Esophagus mucosa (tissue), 1 donor: ENCODE data around the gene PRKG1. TPM values are rescaled to one million over a fixed set of nuclear protein-coding genes. Genes with fewer than 3 reads are reported as not detected.
"Not testable (repeated sequence)": the region's sequence is repeated elsewhere in the genome, so short reads cannot be mapped to it uniquely, and the experiment has no call there.

Source experiments
- ATAC-seq: fragments of 200-7000 bp; cut with Tn5 transposase; one replicate; pipeline ENCODE4 v1.9.1; 2020
- total RNA-seq: library from RNA; stranded (reverse); gene quantifications from one replicate; pipeline ENCODE4 v1.2.4, GENCODE V29; 2023
- donor health status: DM: yes; HTN: yes; CAD: no.

The PRKG1 gene
- total RNA-seq, 1 donor from 2014 or later, result 0.80 TPM

DNA sequence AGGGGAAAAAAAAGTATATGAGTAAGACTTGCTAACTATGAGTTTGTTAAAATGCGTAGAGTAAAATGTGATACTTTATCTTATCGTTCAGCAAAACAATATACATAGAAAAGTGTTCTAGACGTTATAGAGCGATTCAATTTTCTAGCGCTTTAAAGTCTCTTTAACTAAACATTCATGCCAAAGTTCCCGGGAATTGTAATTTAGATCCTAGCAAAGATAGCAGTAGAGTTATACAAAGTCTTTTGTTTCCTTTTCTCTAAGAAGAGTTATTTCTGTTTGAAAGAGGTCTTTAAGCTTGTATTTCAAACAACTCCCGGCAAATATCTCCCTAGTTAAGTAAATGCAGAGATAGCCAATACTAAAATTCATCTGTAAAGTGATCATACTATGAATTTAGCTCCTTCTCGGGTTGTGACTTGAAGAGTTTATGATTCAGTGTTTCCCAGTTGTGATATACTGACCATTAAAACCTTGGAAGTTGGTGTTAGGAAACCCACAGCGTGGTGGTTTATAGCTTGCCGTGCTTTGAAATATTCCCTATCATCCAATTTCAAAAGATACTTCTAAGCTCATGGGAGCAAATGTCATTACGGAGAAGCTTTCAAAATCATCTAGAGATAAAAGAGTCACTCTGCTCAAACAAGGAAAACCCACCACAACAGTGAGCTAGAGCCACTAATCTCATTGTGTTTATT lies 453.4 kb downstream of the PRKG1 start:
- ATAC-seq, result no peak

DNA sequence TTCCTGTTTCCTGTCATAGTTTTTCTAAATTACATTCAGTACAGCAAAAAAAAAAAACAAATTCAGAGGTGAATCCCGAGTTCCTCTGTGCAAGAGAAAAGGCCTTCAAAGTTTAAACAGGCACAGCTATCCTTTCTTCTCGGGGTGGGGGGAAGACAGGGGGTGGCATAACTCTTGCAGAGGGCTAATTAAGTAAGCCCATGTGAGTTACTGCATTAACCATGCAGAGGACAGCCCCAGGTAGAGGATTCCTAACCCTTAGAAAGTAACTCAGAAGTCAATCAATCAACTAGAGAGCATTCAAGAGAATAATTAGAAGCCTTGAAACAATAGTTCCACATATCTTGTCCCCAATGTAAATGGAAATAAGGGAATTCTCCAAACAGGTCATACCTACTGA lies 454.2 kb downstream of the PRKG1 start:
- ATAC-seq, result no peak

DNA sequence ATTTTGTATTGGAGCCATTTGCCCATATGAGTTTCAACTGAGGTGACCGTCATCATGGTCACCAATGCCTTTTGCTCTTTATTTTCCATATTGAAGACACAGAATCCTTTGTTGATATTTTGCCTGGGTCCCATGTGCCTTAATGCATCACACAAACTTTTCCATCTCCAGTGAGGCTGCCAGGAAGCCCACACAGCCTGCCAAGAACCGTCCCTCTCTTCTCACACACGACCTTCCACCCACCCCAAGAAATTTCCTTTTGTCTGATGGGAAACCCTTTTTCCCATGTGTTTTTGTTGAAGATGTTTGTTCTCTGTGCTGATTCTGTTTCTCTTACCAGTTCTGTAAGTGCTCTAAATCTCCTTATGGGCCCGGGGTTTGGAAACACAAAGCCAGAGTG lies 456.3 kb downstream of the PRKG1 start:
- no peak for ATAC-seq

DNA sequence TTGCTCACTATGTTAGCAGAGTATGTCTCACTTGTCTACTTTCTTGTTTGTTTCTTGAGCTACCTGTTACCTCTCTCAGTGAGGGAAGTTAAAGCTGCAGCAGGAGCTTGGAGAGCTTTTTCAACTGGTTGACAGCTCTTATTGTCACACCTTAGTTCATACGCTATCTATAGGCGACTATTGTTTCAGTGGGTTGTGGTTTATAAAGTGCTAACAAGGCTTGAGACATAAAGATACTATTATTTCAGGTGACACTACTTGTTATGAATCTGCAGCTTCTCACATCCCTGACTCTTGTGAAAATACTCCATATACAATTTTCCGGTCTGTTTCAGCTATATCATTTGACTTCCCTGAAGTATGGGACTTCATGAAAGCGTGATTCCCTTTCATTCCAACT lies 457.8 kb downstream of the PRKG1 start:
- no peak for ATAC-seq

DNA sequence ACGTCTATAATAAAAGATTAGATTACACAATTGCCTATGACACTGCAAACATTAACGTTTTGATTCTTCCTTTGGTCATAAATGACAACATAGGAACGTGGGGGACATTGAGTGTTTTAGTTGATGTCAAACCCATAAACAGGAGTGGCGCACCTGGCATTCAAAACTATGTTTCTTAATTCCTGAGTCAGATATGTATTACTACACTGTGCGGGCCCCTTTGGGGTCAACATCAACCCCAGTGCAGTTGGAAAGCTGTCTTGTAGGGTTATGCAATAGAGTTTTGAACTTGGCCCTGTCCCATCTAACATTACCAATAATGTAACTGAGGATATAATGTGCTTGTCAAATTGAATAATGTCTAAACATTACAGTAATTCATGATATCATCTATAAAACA lies 468.6 kb downstream of the PRKG1 start:
- ATAC-seq, result no peak

DNA sequence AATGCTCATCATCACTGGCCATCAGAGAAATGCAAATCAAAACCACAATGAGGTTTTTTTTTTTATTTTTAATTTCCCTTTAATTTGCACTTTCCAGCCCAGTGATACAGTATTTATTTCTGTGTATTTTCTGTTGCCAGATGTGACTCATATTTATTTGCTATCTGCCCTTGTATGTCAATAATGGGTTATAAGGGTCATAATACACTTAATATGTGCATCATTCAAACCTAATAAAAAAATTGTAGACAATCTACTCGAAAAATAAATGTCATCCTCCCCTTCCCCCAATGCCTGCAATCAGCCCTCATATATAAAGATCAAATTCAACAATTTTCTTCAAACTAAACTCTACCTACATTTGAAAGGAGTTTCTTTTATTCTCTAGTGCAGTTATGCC lies 470.6 kb downstream of the PRKG1 start:
- no peak for ATAC-seq

DNA sequence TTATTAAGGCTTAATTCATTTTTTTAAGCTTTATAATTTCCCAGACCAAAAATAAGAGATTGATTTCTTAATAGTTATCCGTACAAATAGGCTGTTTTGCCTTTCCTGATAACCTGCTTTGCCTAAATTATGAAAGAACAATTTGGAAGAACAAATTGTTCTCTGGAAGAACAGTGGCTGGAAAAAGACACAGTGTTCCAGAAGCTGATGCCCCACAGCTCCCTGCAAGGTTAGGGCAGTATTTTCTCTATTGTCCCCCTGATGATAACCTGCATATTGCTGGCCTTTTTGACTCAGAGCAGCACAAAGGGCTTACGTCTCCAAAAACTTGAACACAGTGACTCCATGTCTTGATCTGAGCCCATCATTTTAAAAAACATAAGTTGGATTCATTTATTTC lies 473.7 kb downstream of the PRKG1 start:
- ATAC-seq, result no peak

DNA sequence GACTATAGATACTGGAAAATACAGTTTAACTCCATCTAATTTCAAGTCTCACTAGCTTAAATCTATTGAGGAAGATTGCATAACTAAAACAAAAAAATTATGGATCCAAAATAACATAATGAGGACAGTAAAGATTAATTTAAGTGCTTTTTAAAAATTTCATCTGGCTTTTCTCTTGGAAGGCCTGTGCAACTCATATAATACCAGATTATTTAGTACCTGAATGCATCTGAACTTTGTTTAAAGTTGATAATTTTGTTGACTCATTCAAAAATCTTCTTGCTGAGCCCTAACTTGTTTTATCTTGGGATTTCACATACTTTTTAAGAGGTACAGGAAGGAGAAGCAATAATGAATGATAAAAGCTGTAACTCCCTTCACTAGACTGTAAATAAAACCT lies 478.6 kb downstream of the PRKG1 start:
- no peak for ATAC-seq

DNA sequence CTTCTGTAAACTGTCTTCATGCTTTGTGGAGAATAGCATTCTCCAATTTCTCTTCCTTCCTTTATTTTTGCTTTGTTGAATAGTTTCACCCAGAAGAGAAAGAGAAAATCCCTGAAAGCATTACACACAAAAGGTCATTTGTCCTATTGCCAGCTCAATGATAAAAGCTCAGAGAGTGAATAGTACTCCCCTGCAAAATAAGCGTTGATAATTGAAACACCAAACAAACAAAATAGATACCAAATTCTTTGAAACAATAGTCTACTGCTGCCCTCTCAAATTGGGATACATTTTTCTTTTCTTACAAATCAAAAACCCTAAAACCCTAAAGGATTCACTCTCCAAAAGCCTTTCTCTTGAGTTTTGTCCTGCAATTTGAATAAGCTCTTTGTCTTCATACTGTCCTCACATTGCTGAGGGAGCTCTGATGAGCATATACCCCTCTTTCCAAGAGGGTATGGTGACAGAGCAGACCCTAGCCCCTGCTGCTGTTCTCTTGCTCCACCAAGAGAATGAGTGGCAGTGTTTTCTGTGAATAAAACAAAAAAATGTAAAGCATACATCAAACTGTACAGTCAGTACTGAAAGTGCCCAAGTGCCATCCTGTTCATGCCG lies 490.7 kb downstream of the PRKG1 start:
- ATAC-seq, result no peak

DNA sequence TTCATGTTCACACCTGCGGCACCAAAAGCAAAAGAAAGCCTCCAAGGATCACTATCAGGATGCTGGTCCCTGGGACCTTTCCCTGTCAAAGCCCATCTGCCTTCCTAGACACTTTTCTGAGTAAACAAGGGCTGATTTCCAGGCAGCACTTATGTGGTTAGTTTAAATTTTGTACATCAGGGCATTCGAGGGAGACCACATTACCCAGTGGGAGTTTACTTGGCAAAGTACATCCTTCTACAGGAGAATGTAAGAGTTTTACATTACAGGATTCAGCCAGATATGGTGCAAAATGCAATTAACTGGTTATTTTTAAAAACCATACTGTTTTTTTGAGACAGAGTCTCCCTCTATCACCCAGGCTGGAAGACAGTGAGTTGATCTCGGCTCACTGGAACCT lies 493.0 kb downstream of the PRKG1 start:
- no peak for ATAC-seq

DNA sequence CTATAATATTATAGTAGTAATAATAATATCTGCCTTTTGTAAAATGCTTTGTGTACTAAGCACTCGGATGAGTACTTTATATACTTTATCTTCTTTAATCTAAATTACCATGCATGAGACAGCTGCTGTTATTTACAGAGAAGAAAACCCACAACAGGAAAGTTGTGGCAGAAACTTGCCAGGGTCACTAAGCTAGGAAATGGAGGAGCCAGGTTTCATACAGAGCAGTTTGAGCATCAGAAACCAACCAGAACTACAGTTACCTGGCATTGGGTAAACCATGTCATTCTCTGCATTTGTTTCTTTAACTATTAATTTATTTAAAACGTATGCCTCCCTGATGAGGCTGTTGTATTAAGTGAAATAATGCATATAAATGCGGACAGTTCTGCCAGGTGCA lies 495.2 kb downstream of the PRKG1 start:
- ATAC-seq, result no peak

DNA sequence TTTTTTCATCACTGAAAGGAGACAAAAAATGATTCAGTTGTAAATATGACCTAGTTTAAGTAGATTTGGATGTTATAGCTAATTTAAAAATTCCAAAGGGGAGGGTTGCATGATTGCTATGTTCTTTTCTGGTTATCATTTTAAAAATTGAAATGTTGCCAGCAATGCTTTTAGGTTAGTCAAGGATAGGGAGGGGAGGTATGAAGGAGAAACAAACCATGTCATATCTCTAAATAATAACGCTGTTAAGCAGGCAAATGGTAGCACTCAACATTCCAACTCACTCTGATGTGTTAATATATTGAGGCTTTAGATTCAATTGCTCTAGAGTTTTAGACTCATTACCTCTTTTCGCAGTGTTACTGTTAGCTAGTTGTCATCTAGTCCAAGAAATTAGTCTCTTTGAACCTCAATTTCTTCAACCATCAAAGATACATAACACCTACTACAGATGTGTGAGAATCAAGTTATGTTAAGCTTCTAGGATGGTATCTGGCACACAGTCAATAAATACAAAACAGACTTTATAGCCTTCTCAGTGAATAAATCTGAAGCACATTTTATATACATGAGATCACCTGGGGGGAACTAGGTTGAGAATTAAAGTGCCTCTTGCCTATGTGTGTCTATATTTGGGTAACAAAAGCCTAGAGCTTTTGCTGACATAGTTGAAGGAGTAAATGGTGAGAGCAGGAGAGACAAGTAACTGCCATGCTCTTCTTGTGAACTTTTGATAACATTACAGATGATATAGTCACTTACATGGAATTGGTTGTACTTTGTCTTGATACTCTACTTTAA lies 500.2 kb downstream of the PRKG1 start:
- ATAC-seq, result no peak

DNA sequence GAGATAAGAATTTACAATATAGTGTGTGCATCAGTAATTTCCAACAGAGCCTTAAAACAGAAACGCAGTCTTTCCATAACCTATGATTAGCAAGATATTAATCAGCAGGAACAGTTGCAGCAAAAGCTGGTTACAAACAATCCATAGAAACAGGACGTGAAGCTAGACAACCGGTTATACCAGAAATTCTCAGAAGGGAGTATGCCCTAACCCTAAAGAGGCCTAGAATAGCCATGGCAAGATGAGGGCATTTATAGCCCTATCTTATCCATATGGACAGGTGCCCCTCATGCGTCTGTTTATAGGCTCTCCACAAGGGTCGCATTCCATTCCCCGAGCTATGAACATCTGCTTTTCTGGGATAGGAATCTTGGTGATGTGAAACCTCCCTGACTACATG lies 506.9 kb downstream of the PRKG1 start:
- ATAC-seq, result not testable (repeated sequence)

DNA sequence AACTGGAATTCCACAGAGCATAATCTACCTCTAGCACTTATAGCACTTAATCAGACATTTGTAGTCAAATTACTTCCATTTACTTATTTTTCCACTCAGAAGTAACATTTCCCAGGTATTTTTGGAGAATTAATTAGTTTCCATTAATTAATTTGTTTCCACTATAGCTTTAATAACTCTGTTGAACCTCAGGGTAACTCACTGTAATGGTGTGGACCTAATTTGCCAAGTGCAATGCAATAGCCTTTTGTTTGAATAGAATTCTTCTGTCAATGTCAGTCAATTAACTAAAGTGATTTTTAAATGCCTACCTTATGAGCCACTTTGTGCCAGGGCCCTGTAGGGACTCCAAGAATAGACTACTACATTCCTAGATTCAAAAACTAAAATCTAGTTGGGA lies 509.7 kb downstream of the PRKG1 start:
- ATAC-seq, result no peak

DNA sequence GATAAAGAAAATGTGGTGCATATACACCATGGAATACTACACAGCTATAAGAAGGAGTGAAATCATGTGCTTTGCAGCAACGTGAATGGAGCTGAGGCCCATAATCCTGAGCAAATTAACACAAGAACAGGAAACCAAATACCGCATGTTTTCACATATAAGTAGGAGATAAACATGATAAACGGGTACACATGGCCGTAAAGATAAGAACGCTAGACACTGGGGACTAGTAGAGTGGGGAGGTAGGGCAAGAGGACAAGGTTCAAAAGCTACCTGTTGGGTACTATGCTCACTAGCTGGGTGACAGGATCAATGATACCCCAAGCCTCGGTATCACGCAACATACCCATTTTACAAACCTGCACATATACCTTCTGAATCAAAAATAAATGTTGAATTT lies 511.5 kb downstream of the PRKG1 start:
- no peak for ATAC-seq

DNA sequence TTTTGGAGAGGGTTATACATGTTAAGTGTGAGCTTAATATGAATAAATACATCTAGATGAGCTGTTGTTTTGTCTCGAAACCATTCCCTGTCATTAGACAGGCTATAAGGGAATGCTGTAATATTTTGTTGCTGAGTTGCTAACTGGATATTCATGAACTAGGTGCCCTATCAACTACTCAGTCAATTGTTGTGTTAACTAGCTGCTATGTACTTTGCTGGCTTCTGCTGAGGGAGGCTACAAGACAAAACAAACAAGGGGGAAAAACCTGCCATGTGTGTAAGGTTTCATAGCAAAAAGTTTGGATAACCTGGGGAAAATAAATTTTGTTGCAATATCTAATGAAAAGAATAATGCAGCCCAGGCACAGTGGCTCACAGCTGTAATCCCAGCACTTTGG lies 514.7 kb downstream of the PRKG1 start:
- no peak for ATAC-seq

DNA sequence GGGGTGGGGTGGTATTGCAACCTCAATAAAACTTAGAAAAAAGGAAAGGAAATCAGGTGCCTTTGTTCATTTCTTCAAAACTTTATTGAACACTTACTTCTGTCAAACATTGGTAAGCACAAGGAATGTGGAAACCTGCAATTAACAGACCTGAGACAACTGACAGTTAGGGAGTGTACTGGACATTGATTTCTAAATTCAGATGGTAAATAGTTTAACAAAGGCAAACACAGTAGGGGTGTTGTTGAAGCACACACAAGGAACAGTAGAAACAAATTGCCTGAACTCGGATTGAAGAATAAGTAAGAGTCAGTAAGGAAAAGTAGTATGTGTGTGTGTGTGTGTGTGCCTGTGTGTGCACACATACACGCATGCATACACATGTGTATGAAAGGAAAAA lies 516.5 kb downstream of the PRKG1 start:
- no peak for ATAC-seq

DNA sequence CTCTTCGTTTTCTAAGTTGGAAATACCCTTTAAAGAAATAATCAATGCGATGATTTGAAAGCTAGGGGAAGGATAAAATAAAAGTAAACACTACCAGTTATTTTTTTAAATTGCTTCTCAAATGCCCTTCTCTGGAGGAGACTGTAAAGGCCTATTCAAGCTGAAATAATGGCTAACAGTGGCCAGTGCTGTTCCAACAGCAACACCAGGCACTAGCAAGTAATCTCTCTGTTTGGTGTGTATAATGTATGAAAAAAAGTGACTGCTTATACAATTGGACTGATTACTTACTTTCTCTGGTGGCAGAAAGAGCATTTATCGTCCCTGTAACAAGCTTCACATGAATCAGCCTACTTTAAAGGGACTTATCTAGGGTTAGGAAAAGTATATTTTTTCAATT lies 522.4 kb downstream of the PRKG1 start:
- no peak for ATAC-seq

DNA sequence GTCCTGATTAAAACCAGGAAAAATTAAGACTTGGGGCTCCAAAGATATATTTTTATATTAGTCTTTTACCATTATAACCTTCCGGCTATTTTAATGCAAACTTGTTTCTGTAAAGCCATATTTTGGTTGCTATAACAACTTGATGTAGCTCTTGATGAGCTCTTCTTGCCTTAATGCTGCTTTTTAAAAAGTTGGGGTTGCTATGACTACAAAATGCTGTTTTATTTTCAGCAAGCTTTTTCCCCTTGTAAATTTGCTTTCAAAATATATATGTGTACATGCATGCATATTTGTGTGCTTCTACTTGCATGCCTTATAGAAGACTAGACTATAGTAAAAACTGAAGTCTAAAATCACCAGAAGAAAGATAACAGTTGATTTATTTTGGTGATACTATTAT lies 525.4 kb downstream of the PRKG1 start:
- ATAC-seq, result no peak

DNA sequence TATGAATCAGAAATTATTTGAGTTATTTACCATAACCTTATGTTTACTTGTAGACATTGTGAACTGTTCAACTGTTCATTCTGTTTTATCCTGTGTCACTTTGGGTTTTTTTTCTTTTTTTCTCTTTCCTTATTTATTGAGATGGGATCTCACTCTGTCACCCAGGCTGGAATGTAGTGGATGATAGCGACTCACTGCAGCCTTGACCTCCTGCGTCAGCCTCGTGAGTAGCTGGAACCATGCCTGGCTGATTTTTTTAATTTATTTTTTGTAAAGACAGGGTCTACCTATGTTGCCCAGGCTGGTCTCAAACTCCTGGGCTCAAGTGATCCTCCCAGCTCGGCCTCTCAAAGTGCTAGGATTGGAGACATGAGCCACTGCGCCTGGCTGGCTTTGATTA lies 528.0 kb downstream of the PRKG1 start:
- no peak for ATAC-seq

DNA sequence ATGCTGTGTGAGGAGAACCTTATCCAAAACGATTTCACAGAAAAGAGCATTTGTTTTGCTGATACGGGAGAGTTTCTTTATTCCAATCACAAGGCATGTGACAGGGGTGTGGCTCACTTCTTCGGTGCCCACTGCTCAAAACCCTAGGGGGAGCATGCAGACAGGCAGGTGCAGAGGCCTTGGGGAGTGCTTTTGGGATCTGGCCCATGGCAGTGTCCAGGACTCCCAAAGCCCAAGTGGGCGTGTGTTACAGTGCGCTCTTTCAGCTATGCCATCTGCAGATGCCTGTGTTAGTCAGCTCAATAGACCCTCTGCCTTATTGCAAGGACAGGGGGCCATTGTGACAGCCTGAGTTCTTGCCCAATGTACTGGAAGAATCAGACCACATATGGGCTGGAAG lies 530.3 kb downstream of the PRKG1 start:
- no peak for ATAC-seq

DNA sequence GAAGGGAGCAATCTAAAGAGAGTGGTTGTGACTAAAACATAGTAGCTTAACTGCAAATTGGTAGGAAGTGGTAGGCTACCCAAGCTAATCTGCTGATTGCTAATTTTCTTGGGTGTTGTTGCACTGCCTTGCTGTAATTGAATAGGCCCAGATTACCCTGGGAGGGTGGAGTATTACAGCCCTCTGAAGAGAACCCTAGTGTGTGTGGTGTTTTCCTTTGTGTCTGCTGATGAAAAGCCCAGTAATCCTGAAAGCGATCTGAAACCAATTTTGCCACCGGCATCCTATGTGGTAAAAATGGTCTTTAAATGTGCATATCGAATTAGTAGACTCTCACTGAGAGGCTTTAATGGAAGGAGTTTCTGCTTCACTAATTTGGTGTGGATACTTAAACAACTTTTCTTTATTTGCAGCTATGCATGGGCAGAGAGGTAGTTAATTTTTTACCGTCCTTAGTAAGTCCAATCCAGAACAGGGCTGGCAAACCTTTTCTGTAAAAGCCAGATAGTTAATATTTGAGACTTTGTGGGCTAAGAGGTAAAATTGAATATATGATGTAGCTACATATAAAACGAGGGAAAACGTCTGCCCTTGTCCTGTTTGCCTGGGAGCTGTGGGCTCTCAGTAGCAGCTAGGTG lies 532.7 kb downstream of the PRKG1 start:
- ATAC-seq, result no peak

DNA sequence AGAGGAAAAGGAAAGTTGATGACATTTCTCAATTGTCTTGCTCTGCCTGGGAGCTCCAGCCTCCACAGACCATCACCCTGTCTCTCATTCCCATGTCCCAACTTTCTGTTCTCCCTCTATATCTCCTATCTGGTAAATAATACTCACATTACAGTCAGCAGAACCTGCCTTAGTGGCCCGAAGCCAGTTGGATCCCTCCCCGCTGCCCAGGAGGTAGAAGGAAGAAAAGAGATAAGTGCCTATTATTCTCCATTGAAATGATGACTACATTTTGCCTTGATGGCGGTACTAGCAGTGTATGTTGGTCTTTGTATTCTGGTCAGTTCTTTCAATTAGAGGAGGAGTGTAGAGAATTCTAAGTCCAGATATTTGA lies 533.2 kb downstream of the PRKG1 start:
- no peak for ATAC-seq

DNA sequence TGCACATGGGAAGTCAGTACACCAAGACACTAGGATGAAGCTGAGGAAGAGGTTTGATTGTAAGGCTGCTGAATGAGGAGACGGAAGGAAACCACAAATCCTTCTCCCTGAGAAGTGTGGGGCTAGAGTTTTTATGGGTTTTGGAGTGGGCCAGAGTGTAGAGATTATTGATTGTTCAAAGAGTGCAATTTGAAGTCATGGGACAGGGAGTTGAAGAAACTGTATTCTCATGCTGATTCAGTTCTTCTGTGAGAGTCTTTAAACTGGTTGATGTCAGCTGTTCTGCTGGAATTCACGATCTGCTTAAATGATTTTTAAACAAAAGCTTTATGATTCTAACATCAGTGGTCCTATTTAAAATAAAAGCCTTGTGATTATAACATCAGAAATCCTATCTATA lies 533.9 kb downstream of the PRKG1 start:
- ATAC-seq, result no peak
